GM18498 (cell line): ENCODE results near the gene RXRA.
"Not testable (repeated sequence)": the region's sequence is repeated elsewhere in the genome, so short reads cannot be mapped to it uniquely, and the experiment has no call there.

Source experiments
- ATAC-seq: cut with Tn5 transposase; IDR thresholded peaks from one replicate; pipeline ENCODE4 v1.9.1; 2021; ENCODE audit warnings: mild to moderate bottlenecking, moderate library complexity; ENCODE audit not compliant: unreplicated experiment

Gene RXRA

GRCh38 chr9:134293611-134294152 is 32.6 kb upstream of the RXRA start:
- no peak for ATAC-seq

GRCh38 chr9:134294153-134295071 is 31.8 kb upstream of the RXRA start:
- no peak for ATAC-seq

GRCh38 chr9:134295101-134295745 is 31.0 kb upstream of the RXRA start:
- ATAC-seq, result no peak

GRCh38 chr9:134295746-134296250 is 30.5 kb upstream of the RXRA start:
- no peak for ATAC-seq

- no peak for ATAC-seq
Observed at GRCh38 chr9:134296301-134297082, 29.8 kb upstream of the RXRA start.

- no peak for ATAC-seq
Observed at GRCh38 chr9:134297083-134297410, 29.2 kb upstream of the RXRA start.

- no peak for ATAC-seq
Observed at GRCh38 chr9:134297576-134297975, 28.7 kb upstream of the RXRA start.

- ATAC-seq, result no peak
Observed at GRCh38 chr9:134298000-134298399, 28.3 kb upstream of the RXRA start.

- ATAC-seq, result no peak
Observed at GRCh38 chr9:134299068-134299467, 27.2 kb upstream of the RXRA start.

- ATAC-seq, result no peak
Observed at GRCh38 chr9:134299883-134300282, 26.4 kb upstream of the RXRA start.

- peak; percentile 82 for ATAC-seq
Observed at GRCh38 chr9:134301387-134302129, 24.7 kb upstream of the RXRA start.

- no peak for ATAC-seq
Observed at GRCh38 chr9:134302130-134302817, 24.0 kb upstream of the RXRA start.

- no peak for ATAC-seq
Observed at GRCh38 chr9:134303601-134304000, 22.7 kb upstream of the RXRA start.

- no peak for ATAC-seq
Observed at GRCh38 chr9:134304261-134304660, 22.0 kb upstream of the RXRA start.

- no peak for ATAC-seq
Observed at GRCh38 chr9:134304690-134305089, 21.6 kb upstream of the RXRA start.

GRCh38 chr9:134305533-134305932 is 20.7 kb upstream of the RXRA start:
- ATAC-seq, result no peak

- ATAC-seq, result not testable (repeated sequence)
Observed at GRCh38 chr9:134306042-134306441, 20.2 kb upstream of the RXRA start.

GRCh38 chr9:134306636-134307600 is 19.3 kb upstream of the RXRA start:
- no peak for ATAC-seq
